GF-D8 (cell line): ENCODE results near the gene PLCD3.
A peak's percentile ranks its signal among the peaks of the same experiment; 100 is the strongest.

ENCODE experiments used
- DNase-seq: peaks from one replicate; lab custom pipeline; 2025; lab: John Stamatoyannopoulos, UW

Gene PLCD3, protein sequence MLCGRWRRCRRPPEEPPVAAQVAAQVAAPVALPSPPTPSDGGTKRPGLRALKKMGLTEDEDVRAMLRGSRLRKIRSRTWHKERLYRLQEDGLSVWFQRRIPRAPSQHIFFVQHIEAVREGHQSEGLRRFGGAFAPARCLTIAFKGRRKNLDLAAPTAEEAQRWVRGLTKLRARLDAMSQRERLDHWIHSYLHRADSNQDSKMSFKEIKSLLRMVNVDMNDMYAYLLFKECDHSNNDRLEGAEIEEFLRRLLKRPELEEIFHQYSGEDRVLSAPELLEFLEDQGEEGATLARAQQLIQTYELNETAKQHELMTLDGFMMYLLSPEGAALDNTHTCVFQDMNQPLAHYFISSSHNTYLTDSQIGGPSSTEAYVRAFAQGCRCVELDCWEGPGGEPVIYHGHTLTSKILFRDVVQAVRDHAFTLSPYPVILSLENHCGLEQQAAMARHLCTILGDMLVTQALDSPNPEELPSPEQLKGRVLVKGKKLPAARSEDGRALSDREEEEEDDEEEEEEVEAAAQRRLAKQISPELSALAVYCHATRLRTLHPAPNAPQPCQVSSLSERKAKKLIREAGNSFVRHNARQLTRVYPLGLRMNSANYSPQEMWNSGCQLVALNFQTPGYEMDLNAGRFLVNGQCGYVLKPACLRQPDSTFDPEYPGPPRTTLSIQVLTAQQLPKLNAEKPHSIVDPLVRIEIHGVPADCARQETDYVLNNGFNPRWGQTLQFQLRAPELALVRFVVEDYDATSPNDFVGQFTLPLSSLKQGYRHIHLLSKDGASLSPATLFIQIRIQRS

DNA sequence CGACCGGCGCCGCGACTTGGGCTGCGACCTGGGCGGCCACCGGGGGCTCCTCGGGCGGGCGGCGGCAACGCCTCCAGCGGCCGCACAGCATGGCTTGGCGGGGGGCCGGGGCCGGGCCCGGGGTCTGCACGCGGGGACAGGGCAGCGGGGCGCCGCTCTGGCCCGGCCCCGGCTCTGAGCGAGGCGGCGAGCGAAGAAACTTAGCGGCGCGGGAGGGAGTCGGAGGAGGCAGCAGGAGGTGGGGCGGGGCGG lies at the start of gene PLCD3:
Gene PLCD3, minus strand, starts transcription at position 196 of the 252 bp plus-strand sequence. Its CDS starts 105 bp downstream, at position 91.
- DNase-seq, result no peak

DNA sequence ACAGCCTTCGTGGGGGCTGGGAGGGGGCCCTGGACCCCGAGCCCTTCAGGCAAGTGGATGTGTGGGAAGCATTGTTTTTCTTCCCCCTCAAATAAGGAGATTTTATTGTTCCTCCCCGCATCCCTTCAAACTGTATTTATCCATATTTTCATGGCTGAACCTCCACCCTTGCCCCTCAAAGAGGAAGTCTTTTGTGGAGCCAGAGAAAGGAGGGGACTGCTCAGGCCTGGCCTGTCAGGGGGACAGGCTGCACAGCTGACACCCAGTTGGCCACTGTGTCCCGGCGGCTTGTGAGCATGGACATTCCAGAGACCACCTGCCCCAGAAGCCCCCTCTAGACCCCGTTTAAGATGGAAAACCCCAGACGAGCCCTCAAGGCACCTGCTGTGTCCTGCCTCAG lies 45.2 kb upstream of the PLCD3 start:
- no peak for DNase-seq

DNA sequence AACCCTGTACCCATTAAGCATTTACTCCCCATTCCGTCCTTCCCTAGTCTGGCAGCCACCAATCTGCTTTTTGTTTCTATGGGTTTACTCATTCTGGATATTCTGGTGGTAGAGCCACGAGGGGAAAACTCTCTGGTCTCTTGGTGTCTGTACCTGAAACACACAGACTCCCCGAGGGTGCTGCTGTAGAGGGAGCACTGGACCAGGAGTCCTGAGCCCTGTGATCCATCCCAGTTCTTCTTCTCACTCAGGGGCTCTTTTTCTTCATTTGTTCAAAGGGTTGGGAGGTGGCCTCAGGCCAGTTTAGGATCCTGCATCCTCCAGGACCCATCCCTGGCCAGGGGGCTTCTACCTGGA lies 43.4 kb upstream of the PLCD3 start:
- no peak for DNase-seq

DNA sequence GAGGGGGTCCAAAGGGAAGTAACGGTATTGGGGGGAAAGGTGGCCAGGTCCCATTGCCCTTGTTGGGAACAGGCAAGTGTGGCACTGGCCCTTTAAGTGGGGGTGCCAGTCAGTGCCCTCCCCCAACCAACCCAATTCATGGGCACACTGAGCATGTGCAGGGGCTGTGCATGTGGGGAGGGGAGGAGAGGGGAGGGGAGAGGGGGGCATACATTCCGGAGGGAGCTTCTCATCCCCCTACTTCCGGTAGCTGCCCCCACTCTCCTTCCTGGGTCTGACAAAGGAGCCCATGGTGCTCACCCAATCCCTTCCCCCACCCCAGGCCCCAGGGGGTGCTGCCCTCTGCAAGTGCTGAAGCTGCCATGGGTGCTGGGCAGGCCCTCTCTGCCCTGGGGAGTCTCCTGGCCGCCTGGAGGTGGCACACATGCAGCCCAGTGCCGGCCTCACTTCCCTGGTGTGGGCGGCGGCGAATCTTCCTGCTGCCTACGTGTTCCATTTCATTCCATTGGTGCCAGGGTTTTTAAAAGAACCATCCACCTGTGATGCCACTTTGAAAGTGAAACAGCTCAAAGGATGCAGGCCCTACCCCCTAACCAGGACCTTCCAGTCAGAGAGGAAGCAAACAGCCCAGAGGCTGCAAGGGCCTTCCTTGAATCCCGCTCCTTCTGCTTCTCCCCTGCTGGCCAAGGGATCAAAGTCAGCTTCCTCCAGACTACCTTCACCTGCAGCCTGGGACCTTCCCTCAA lies 40.4 kb upstream of the PLCD3 start:
- DNase-seq, result peak; percentile 50

DNA sequence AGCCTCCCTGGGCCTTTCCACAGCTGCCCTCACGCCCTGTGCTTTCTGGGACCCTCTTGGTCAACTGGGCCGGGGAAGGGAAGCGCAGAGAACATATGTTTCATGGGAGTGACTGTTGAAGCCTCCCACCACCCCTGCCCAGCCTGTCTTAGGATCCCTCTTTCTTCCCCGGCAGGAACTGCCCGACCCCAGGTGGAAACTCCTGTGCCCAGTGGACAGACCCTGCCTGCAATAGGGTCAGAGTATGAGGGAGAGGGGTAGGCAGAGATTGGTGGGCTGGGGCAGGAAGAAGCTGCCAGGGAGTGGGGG lies 39.9 kb upstream of the PLCD3 start:
- no peak for DNase-seq

DNA sequence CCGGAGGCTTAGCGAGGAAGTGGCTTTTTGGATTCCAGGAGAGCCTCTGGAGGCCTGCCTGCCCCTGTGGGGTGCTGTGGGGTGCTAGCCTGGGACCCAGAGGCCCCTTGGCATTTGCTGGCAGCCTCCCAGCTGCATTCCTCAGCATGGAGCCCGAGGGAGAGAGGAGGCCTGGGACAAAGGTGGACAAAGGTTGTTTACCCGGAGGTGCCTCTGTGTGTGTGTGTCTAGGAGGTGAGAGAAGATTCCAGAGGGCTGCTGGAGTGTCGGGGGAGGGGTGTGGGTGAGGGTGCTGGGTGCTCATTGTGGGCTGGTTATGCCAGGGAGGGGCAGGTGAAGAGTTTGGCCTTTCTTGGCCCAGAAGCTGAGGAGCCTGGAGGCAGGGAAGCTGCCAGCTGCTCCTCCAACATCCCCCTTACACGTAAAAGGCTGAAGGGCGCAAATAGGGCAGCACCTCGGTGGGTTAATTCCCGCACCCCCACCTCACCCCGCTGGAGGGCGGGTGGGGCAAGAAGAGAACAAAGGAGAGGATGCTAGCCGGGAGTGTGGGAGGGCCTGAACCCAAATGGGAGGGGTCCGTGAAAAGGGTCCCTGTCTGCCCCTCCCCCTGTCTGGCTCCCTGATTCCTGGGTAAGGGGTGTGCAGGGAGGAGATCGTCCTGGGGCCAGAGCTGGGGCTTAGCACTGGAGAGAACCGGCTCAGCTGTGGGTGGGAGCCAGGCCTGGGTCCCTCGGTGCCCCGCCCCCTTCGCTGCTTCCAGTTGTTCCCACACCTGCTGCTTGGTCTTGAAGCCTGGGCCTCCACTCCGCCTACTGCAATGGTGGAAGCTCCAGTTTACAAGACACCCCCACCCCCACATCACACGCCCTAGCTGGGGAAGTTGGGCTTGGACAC lies 39.3 kb upstream of the PLCD3 start:
- no peak for DNase-seq

DNA sequence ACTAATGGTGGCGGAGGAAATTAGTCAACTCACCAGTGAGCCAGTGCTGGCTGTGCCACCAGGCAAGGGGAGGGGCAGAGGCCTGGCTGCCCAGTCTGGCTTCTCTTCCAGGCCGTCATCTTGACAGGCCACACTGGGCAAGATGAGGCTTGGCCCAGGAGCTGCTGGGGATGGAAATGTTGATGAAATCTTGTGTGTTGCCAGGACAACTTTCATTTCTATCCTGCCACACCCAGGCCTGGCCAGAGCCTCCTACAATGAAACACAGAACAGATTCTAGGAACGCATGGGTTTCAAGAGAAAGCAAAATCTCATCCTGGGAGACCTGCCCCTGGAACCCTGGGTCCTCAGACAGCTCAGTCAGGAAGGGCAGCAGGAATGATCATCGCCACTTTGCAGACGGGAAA lies 38.6 kb upstream of the PLCD3 start:
- peak; percentile 4 for DNase-seq

DNA sequence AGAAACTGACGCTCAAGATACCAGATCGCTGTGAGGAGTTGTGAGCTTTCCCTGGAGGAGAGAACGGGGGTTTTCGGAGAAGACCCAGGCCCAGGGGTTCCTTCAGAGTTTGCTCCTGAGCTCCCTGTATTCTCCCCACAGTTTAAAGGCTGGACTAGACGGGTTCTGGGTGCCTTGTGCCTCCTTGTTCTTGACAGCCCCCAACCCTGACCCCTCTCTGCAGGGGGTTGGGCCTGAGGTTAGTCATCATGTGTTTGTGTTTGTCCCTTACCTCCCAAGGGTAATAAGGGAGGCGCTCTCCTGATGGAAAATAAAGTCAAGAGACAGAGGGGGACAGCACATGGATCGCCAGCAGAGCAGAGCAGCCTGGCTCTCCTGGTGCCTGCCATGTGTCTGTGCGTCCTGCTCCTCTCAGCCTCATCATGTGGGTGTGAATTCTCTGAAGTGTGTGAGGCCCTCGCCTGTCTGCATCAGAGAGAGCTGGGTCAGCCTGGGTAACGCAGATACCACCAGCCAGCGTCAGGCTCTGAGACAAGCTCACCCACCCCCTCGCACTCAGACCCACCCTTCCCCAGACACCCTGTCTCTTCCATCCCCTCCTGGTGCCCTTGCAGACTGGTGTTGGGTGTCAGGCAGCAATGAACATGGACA lies 38.1 kb upstream of the PLCD3 start:
- no peak for DNase-seq

DNA sequence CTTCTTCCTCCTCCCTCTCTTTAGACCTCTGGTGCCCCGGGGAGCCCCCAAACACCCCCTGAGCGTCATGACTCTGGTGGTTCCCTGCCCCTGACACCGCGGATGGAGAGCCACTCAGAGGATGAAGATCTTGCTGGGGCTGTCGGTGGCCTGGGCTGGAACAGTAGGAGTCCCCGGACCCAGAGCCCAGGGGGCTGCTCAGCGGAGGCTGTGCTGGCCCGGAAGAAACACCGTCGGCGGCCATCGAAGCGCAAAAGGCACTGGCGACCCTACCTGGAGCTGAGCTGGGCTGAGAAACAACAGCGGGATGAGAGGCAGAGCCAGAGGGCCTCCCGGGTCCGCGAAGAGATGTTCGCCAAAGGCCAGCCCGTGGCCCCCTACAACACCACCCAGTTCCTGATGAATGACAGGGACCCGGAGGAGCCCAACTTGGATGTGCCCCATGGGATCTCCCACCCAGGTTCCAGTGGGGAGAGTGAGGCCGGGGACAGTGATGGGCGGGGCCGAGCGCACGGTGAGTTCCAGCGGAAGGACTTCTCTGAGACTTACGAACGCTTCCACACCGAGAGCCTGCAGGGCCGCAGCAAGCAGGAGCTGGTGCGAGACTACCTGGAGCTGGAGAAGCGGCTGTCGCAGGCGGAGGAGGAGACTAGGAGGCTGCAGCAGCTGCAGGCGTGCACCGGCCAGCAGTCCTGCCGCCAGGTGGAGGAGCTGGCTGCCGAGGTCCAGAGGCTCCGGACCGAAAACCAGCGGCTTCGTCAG lies 36.9 kb upstream of the PLCD3 start:
- no peak for DNase-seq

DNA sequence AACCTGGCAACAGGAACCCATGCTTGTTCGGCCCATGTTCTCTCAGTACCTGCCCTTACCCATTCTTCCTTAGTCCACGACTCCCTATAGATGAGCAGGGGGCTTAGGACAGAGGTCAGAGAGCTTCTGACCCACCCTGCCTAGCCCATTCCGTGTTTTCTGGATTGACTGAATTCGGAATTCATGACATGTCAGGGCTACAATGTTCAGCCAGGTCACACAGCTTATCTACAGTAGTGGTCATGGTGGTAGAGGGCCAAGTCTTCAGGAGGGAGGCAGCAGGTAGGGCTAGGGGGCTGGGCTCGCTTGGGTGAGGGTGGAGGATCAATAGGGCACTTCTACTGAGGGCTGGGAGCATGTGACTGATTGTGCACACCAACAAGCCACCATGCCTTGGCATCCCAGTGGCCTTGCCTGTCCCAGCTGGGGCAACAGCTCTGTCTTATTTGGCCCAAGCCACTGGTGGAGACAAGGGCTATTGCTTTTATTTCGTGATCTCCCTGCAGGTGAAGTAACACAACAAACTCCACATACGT lies 32.5 kb upstream of the PLCD3 start:
- no peak for DNase-seq

DNA sequence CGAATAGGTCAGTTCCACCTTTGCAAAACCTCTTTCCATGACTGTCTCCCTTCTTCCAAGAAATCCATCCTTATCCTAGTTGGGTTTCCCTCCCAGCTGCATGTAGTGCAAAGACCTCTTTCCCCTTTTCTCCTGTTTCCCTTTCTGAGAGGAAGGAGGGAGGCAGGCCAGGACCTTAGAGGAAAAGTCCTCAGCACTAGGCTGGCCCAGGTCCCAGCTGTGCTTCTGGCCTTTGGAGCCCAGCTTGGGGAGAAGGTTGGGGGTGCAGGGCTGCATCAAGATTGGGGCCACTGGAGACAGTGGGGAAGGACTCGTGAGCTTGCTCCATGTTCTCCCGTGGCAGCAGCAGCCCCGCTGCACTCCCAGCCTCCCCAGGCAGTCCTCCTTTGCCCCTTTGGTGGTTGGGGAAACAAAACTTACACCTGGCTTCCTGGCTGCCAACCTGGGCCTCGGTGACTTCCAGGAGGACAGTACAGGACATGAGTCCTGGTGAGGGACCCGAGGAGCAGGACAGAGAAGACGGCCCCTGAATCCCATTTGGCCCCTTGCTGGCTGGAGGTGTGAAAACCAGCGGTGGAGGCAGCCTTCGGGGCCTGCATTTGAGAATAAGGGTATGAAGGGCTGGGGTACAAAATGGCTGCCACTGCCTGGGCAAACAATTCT lies 29.8 kb upstream of the PLCD3 start:
- DNase-seq, result no peak

DNA sequence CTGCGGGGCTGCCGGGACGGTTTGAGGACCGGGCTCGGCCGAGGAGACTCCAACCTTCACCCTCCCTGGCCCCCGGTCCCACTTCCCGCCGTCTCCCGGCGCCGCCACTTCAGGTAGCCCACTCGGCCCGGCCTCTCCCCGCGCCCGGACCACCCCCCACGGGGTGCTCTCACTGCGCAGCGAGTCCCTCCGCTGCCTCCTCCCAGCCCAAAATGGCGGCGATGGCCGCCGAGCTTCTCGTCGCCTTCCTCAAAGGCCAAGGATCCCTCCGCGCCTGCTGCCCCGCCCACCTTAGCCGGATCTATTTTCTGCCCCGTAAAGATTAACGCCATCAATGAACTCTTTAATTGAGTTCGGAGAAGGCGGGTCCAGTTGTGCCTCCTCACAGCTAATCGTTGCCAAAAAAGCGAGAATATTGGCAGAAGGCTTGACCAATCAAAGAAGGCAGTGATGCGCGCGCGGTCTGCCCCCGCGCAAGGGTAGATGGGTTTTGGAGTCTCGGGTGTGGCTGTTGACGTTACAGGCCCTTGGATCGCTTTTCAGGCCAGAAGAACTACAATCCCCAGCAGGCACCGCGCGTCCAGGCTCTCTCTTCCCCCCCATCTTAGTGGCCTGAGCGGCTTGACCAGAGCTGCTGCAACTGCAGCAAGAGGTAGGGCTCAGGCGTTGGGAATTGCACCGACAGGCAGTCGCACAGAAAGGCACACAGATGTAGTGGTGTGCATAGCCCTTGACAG lies 29.1 kb upstream of the PLCD3 start, which contains the start of gene HEXIM2:
Gene HEXIM2, plus strand, starts transcription at position 588 of the 737 bp plus-strand sequence. CDS start 919 bp downstream, outside the sequence.
- DNase-seq, result peak; percentile 99

DNA sequence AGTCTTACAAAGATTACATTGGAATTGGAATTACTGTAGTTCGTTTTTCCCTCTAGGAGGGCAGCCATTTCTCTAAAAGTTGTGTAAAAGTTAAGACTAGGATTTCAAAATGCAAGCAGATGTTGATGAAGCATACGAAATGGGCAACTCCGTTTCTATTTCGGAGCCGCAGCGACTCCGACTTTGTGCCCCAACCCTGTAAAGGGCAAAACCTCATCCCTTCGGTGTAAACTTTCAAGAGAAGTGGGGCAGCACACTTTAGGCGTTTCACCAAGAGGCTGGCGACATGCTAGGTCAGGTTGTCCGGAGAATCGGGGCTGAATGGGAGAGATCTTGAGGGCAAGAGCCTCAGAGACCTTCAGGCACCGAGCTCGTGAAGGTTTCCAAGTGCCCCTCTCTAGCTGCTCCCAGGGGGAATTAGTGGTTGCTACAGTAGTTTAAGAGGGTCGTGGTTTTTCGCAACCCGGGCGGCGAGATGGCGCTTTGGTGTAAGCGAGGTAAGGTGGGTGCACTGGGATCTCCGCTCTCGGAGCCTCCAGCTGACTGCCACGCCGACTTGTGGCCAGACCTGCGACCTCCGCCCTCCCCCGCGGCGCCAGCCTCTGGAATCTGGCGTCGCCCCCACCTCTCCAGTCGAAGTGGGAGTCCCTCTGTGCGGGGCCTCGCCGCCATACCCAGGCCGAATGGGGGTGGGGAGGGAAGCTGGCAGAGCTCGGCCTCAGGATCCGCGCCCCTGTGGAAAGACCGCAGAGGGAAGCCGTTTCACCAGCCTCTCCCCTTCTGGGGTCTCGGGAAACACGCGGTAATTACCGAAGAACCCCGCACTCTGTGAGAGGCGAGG lies 28.4 kb upstream of the PLCD3 start:
- DNase-seq, result no peak

DNA sequence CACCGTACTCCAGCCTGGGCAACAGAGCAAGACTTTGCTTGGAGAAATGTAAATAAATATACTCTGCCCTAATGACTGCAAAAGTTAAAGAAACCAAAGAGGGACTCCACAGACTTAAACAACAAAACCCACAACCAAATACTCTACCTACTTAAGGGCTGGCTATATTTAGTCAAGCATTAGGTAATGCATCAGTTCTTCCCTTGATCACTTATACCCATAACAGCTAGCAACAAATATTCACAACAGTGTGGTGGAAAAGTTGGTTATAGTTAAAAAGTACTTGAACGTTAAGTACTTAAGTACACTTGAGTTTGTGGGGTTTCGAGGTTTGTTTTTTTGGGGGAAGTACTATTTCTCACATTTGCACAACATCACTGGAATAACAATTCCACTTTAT lies 23.9 kb upstream of the PLCD3 start:
- DNase-seq, result no peak

DNA sequence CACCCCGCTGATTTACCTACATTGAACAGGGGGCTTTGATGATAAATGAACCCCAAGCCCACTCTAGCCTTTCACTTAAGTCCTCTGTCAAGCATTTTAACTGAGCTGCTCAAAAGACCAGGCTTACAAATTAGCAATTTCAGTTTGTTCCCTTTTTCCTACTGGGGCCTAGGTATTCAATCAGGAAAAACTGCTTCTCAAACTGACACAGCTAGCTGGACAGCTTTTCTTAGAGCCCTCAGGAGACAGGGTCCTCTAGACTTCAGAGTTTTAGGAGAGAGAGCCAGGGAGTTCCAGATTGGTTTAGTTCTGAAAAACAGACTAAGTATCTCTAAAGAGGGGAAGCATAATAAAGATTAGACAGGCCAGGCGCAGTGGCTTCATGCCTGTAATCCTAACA lies 23.2 kb upstream of the PLCD3 start:
- peak; percentile 11 for DNase-seq

DNA sequence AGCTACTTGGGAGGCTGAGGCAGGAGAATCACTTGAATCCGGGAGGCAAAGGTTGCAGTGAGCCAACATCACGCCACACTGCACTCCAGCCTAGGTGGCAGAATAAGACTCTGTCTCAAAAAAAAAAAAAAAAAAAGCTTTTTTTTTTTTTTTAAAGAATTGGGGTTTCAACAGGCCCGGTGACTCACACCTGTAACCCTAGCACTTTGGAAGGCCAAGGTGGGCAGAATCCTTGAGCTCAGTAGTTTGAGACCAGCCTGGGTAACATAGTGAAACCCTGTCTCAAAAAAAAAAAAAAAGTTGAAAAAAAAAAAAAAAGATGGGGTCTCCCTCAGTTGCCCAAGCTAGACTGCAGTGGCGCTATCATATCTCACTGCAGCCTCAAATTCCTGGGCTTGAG lies 22.7 kb upstream of the PLCD3 start:
- no peak for DNase-seq

DNA sequence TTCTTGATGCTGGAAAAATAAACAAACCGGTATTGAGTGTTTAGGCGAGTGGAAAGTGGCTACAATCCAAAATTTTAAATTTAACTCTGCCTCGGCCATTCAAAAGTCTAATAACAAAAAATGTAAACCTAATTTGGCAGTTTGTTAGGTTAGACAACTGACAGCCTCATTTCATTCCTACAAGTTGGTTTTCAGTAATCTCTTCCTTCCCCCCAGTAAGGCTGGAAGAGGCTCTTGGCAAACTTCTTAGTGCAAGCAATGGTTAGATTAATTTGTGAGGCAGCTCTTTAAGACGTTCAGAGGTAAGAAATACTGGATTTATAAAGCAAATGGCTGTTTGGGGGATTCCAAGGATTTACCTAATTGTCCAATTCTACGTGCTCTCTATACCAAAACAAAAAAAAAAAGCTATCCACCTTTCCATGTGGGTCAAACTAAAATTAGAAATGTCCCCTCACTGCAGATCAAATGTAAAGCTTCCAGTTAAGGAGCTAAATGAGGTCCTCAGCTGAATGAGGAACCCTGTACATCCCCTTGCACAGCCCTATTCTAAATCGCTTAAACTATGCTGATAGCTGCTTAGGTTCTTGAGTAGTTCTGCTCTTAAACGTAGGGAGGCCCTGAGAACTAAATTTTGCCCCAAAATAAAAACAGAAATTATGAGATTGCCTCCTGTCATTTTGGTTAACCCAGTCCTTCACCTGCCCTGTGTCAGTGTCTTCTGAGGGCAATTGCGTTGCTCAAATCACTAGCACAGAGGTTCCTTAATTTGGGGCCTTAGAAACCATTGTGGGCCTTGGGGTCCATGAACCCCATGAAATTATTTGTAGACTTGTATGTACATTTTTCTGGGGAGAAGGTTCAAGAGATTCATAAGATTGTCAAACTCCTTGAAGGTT lies 18.8 kb upstream of the PLCD3 start:
- no peak for DNase-seq
